ENCODE measurements around the gene STAM2. TPM values are rescaled to one million over a fixed set of nuclear protein-coding genes. Genes with fewer than 3 reads are reported as not detected.
A peak's percentile ranks its signal among the peaks of the same experiment; 100 is the strongest.
"Not testable (repeated sequence)": the region's sequence is repeated elsewhere in the genome, so short reads cannot be mapped to it uniquely, and the experiment has no call there.

The STAM2 gene
- total RNA-seq, 1 experiment from 2014 or later, result 28.1 TPM

DNA sequence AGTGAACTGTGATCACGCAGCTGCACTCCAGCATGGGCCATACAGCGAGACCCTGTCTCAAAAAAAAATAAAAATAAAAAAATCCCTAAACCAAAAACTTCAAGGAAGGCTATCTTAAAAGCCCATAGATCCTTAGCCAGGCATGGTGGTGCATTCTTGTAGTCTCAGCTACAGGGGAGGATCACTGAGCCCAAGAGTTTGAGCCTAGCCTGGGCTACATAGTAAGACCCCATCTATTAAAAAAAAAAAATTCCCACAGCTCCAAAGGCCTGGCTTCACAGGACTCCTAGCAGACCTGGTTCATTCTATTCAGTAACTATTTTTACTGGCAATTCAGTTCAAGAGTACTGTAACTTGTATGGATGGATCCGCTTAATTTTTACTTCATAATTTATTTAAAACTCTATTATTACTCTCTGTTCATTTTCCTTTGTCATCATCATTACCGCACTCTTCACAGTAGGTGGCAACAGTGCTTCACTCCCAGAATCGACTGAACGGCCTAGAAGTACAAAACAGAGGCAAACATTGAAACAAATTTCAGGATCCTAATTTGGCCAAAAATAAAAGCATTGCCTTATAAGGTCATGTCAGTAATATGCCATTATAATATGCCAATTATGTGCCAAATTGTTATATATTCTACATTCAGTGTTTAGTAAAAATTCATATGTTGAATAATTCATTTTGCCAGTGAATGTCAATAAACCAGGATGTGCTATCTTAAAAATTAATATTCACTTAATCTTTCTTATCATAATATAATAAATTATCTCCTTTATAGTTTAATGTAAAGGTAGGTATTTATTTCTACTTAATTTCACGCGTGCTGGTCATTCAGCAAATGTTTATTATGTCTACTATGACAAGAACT lies 14.3 kb upstream of the STAM2 start:
- no peak overlapping the region for H3K27ac ChIP-seq (ENCODE audit: low read depth, low read length, poor library complexity, severe bottlenecking)
- H3K4me3 ChIP-seq (ENCODE audit: low read depth, low read length, poor library complexity, severe bottlenecking), result no peak overlapping the region
- ChIA-PET POLR2A (ENCODE audit: low non-redundant PET) (no interaction called here), CTCF (no interaction called here)
- no peaks in the 10 kb centered on the region for H3K27me3 ChIP-seq (replicated peaks; ENCODE audit: insufficient read depth, low read depth, low read length, poor library complexity)
- TF ChIP-seq, protein P1, sequence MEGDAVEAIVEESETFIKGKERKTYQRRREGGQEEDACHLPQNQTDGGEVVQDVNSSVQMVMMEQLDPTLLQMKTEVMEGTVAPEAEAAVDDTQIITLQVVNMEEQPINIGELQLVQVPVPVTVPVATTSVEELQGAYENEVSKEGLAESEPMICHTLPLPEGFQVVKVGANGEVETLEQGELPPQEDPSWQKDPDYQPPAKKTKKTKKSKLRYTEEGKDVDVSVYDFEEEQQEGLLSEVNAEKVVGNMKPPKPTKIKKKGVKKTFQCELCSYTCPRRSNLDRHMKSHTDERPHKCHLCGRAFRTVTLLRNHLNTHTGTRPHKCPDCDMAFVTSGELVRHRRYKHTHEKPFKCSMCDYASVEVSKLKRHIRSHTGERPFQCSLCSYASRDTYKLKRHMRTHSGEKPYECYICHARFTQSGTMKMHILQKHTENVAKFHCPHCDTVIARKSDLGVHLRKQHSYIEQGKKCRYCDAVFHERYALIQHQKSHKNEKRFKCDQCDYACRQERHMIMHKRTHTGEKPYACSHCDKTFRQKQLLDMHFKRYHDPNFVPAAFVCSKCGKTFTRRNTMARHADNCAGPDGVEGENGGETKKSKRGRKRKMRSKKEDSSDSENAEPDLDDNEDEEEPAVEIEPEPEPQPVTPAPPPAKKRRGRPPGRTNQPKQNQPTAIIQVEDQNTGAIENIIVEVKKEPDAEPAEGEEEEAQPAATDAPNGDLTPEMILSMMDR (conservative IDR thresholded peaks at IDR 0.05; ENCODE audit: low read depth, low read length), result peak; percentile 89
- TF ChIP-seq EZH2 (IDR thresholded peaks at IDR 0.05; ENCODE audit: borderline replicate concordance, low read depth, low read length, poor library complexity, severe bottlenecking), result no peak
- DNase-seq (ENCODE audit: low spot score), result peak; percentile 84
- no peaks in the 10 kb centered on the region for H3K9me3 ChIP-seq (ENCODE audit: low read depth, low read length, poor library complexity, severe bottlenecking)
- H3K4me1 ChIP-seq (ENCODE audit: insufficient read depth, low read length, poor library complexity, severe bottlenecking), result no peaks in the 10 kb centered on the region
- intact Hi-C loops (cut with micrococcal nuclease; ENCODE audit: unreplicated experiment), result loop anchor here (1.0 to 5.0 kb wide), 3 partner anchors 367 to 445 kb away; no protein-coding TSS in a partner anchor
- no TSS peak for BruUV-seq (replicated peaks)
- no peaks in the 10 kb centered on the region for H3K36me3 ChIP-seq (ENCODE audit: insufficient read depth, low read length, poor library complexity, severe bottlenecking)

DNA sequence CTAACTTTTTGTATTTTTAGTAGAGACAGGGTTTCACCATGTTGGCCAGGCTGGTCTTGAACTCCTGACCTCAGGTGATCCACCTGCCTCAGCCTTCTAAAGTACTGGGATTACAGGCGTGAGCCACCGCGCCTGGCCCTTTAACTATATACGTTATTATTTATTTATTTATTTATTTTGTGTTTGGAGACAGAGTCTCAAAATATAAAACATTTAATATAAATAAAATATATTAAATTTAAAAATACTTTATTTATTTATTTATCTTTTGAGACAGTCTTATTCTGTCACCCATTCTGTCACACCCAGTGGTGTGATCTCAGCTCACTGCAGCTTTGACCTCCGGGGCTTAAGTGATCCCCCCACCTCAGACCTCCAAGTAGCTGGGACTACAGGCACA lies 11.2 kb upstream of the STAM2 start:
- DNase-seq (ENCODE audit: low spot score); BruUV-seq (replicated peaks); H3K27me3 ChIP-seq (replicated peaks; ENCODE audit: insufficient read depth, low read depth, low read length, poor library complexity); H3K4me1 ChIP-seq (ENCODE audit: insufficient read depth, low read length, poor library complexity, severe bottlenecking); POLR2A ChIA-PET (ENCODE audit: low non-redundant PET); intact Hi-C loops (cut with micrococcal nuclease; ENCODE audit: unreplicated experiment); CTCF ChIA-PET; H3K9me3 ChIP-seq (ENCODE audit: low read depth, low read length, poor library complexity, severe bottlenecking); H3K27ac ChIP-seq (ENCODE audit: low read depth, low read length, poor library complexity, severe bottlenecking); H3K4me3 ChIP-seq (ENCODE audit: low read depth, low read length, poor library complexity, severe bottlenecking); H3K36me3 ChIP-seq (ENCODE audit: insufficient read depth, low read length, poor library complexity, severe bottlenecking): not testable (repeated sequence)

DNA sequence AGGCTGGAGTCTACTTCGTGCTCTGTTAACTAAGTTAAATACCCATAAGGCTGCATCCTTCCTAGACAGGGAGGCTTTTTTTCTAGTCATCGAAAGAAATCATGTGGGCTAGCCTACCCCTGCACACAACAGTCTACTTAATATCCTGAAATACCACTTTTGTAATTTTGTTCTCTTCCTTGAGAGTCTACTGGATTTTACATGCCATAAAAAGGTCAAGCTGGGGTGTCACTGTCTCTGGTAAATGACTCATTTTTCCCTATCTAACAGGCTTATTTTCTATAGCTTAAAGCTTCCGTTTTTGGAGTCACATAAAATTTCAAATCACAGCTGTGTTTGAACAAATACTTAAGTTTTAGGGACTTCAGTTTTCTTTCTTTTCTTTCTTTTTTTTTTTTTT lies 10.7 kb upstream of the STAM2 start:
- DNase-seq (ENCODE audit: low spot score), result peak; percentile 56
- intact Hi-C loops (cut with micrococcal nuclease; ENCODE audit: unreplicated experiment), result no loop called here
- CTCF ChIA-PET, result no interaction called here
- Histone ChIP-seq H3K4me1 (ENCODE audit: insufficient read depth, low read length, poor library complexity, severe bottlenecking) (no peaks in the 10 kb centered on the region), H3K27me3 (replicated peaks; ENCODE audit: insufficient read depth, low read depth, low read length, poor library complexity) (no peaks in the 10 kb centered on the region), H3K9me3 (ENCODE audit: low read depth, low read length, poor library complexity, severe bottlenecking) (no peaks in the 10 kb centered on the region), H3K4me3 (ENCODE audit: low read depth, low read length, poor library complexity, severe bottlenecking) (no peak overlapping the region), H3K36me3 (ENCODE audit: insufficient read depth, low read length, poor library complexity, severe bottlenecking) (no peaks in the 10 kb centered on the region), H3K27ac (ENCODE audit: low read depth, low read length, poor library complexity, severe bottlenecking) (no peak overlapping the region)
- TF ChIP-seq, protein P1 (conservative IDR thresholded peaks at IDR 0.05; ENCODE audit: low read depth, low read length), result no peak
- no peak for TF ChIP-seq EZH2 (IDR thresholded peaks at IDR 0.05; ENCODE audit: borderline replicate concordance, low read depth, low read length, poor library complexity, severe bottlenecking)
- no TSS peak for BruUV-seq (replicated peaks)
- POLR2A ChIA-PET (ENCODE audit: low non-redundant PET), result no interaction called here

All from A673 (cell line).